ENCODE measurements around the gene FGF12. TPM values are rescaled to one million over a fixed set of nuclear protein-coding genes. Genes with fewer than 3 reads are reported as not detected.

The FGF12 gene
- total RNA-seq, 2 experiments from 2014 or later, result not detected

- H3K4me3 ChIP-seq (ENCODE audit: low read length), result no peak overlapping the region
- Mint-ChIP-seq H3K27me3 (peaks cover 9% of the 10 kb centered on the region), H3K9me3 (no peaks in the 10 kb centered on the region), H3K4me3 (no peak overlapping the region), H3K36me3 (ENCODE audit: low read depth) (no peaks in the 10 kb centered on the region), H3K4me1 (ENCODE audit: low read depth) (no peaks in the 10 kb centered on the region), H3K27ac (no peak overlapping the region)
- no peaks in the 10 kb centered on the region for H3K27me3 ChIP-seq (ENCODE audit: control insufficient read depth in 1 of 2, insufficient read depth in 2 of 2, low read length in 2 of 2)
- ATAC-seq (ENCODE audit: poor library complexity), result no peak
- TF ChIP-seq, protein P1, sequence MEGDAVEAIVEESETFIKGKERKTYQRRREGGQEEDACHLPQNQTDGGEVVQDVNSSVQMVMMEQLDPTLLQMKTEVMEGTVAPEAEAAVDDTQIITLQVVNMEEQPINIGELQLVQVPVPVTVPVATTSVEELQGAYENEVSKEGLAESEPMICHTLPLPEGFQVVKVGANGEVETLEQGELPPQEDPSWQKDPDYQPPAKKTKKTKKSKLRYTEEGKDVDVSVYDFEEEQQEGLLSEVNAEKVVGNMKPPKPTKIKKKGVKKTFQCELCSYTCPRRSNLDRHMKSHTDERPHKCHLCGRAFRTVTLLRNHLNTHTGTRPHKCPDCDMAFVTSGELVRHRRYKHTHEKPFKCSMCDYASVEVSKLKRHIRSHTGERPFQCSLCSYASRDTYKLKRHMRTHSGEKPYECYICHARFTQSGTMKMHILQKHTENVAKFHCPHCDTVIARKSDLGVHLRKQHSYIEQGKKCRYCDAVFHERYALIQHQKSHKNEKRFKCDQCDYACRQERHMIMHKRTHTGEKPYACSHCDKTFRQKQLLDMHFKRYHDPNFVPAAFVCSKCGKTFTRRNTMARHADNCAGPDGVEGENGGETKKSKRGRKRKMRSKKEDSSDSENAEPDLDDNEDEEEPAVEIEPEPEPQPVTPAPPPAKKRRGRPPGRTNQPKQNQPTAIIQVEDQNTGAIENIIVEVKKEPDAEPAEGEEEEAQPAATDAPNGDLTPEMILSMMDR (IDR thresholded peaks at IDR 0.05), result no peak
- POLR2A ChIA-PET, result no interaction called here
- no peaks in the 10 kb centered on the region for H3K36me3 ChIP-seq (ENCODE audit: insufficient read depth, low read length)
- CTCF ChIA-PET, result no interaction called here
- no peaks in the 10 kb centered on the region for H3K9me3 ChIP-seq (ENCODE audit: control insufficient read depth in 1 of 2, insufficient read depth in 1 of 2, low read length in 2 of 2)
- H3K4me1 ChIP-seq (ENCODE audit: insufficient read depth, low read length), result no peaks in the 10 kb centered on the region
- H3K27ac ChIP-seq (ENCODE audit: low read depth in 1 of 2, low read length in 2 of 2), result no peak overlapping the region
- no peak for DNase-seq
- intact Hi-C loops (cut with DNase I, micrococcal nuclease), result loop anchor here in 1 of 2 experiments (10.0 kb wide), 2 partner anchors 241 to 1011 kb away; no protein-coding TSS in a partner anchor
Measured at GRCh38 chr3:192563417-192563816, 163.9 kb downstream of the FGF12 start.

DNA sequence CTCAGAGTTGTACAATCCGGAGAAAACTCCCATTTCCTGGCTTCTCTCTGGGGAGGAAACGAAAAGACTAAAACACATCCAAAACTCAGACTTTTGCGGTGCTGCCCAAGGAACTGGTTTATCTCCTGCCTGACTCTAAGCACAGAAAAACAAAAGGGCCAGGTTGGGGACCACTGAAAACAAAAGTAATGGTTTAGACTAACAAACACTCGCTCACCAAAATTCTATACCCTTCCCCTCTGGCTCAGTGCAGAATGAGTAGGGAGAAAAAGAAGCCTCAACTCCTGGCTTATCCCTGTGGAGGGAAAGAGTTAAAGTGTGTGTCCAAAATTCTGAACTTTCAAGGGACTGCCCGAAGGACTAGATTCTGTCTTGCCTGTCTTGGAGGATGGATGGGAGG lies 173.6 kb downstream of the FGF12 start:
- H3K27ac ChIP-seq (ENCODE audit: low read depth in 1 of 2, low read length in 2 of 2), result no peak overlapping the region
- no peaks in the 10 kb centered on the region for H3K36me3 ChIP-seq (ENCODE audit: insufficient read depth, low read length)
- no peak overlapping the region for H3K4me3 Mint-ChIP-seq
- intact Hi-C loops (cut with DNase I, micrococcal nuclease), result no loop called here
- CTCF ChIA-PET, result no interaction called here
- peaks cover 23% of the 10 kb centered on the region for H3K27me3 Mint-ChIP-seq
- peaks cover 14% of the 10 kb centered on the region for H3K9me3 Mint-ChIP-seq
- H3K4me3 ChIP-seq (ENCODE audit: low read length), result no peak overlapping the region
- H3K27ac Mint-ChIP-seq, result no peak overlapping the region
- no peak for DNase-seq
- no peaks in the 10 kb centered on the region for H3K36me3 Mint-ChIP-seq (ENCODE audit: low read depth)
- no peaks in the 10 kb centered on the region for H3K4me1 ChIP-seq (ENCODE audit: insufficient read depth, low read length)
- no peaks in the 10 kb centered on the region for H3K27me3 ChIP-seq (ENCODE audit: control insufficient read depth in 1 of 2, insufficient read depth in 2 of 2, low read length in 2 of 2)
- POLR2A ChIA-PET, result no interaction called here
- H3K4me1 Mint-ChIP-seq (ENCODE audit: low read depth), result no peaks in the 10 kb centered on the region
- TF ChIP-seq, protein P1 (IDR thresholded peaks at IDR 0.05), result no peak
- ATAC-seq (ENCODE audit: poor library complexity), result no peak
- peaks cover 0 to 5% of the 10 kb centered on the region in 2 experiments for H3K9me3 ChIP-seq (ENCODE audit: control insufficient read depth in 1 of 2, insufficient read depth in 1 of 2, low read length in 2 of 2)

DNA sequence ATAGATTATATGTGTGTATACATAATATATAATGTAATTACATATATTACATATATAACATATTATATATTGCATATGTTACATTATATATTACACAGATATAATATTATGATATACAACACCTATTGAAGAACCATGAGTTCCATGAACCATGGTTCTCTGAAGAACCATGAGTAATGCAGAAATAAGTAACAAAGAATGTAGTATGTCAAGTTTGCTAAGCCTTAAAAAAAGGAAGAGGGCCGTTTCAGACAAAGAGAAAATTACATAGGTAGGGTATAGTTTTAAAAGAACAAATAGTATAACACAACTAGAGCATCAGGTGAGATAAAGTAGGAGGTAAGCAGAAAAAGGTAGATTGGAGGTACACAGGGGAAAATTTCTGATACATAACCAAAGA lies 177.0 kb downstream of the FGF12 start:
- peaks cover 14% of the 10 kb centered on the region for H3K9me3 Mint-ChIP-seq
- Histone ChIP-seq H3K4me1 (ENCODE audit: insufficient read depth, low read length) (no peaks in the 10 kb centered on the region), H3K4me3 (ENCODE audit: low read length) (no peak overlapping the region), H3K27me3 (ENCODE audit: control insufficient read depth in 1 of 2, insufficient read depth in 2 of 2, low read length in 2 of 2) (no peaks in the 10 kb centered on the region), H3K9me3 (ENCODE audit: control insufficient read depth in 1 of 2, insufficient read depth in 1 of 2, low read length in 2 of 2) (peaks cover 0 to 5% of the 10 kb centered on the region in 2 experiments), H3K36me3 (ENCODE audit: insufficient read depth, low read length) (no peaks in the 10 kb centered on the region), H3K27ac (ENCODE audit: low read depth in 1 of 2, low read length in 2 of 2) (no peak overlapping the region)
- H3K36me3 Mint-ChIP-seq (ENCODE audit: low read depth), result no peaks in the 10 kb centered on the region
- intact Hi-C loops (cut with DNase I, micrococcal nuclease), result no loop called here
- H3K4me3 Mint-ChIP-seq, result no peak overlapping the region
- CTCF ChIA-PET, result no interaction called here
- H3K27me3 Mint-ChIP-seq, result peaks cover 27% of the 10 kb centered on the region
- H3K4me1 Mint-ChIP-seq (ENCODE audit: low read depth), result no peaks in the 10 kb centered on the region
- POLR2A ChIA-PET, result no interaction called here
- DNase-seq, result no peak
- no peak for ATAC-seq (ENCODE audit: poor library complexity)
- TF ChIP-seq, protein P1 (IDR thresholded peaks at IDR 0.05), result no peak
- H3K27ac Mint-ChIP-seq, result no peak overlapping the region
